H1 (cell line): ENCODE measurements around the gene HOXA10. TPM values are rescaled to one million over a fixed set of nuclear protein-coding genes. Genes with fewer than 3 reads are reported as not detected.

Experiments
- CTCF ChIA-PET: fragments of 300-600 bp; sonication (Branson Sonifier 250); formaldehyde crosslinking; loops from one replicate; lab custom pipeline; 2021; ENCODE audit not compliant: partially characterized antibody; lab: Charles Lee
- POLR2A ChIA-PET: fragments of 300-600 bp; sonication (Branson Sonifier 250); formaldehyde crosslinking; loops from one replicate; lab custom pipeline; 2021; ENCODE audit warnings: inconsistent platforms; ENCODE audit not compliant: partially characterized antibody; lab: Charles Lee
- DNase-seq, 2 experiments: peaks; one replicate each; pipeline versions ENCODE4 v3.0.0 to v3.0.0-alpha.2; 2010 to 2022; ENCODE audit warnings: low spot score in 2 of 2, low read depth in 1 of 2, mixed read lengths in 1 of 2
- FAIRE-seq: peaks from 2 replicates; lab custom pipeline; 2011; peaks lifted over from hg19 to GRCh38; lab: Jason Lieb, UNC
- H2AFZ ChIP-seq: 2 replicates; pipeline ENCODE4 v1.8.1; 2012; ENCODE audit warnings: low read length, inconsistent platforms
- H2AK5ac ChIP-seq: 2 replicates; pipeline ENCODE4 v1.6.1; 2013; ENCODE audit warnings: low read depth, low read length
- H2BK120ac ChIP-seq: replicated peaks from 2 replicates; pipeline ENCODE3; 2013; ENCODE audit warnings: low read depth, low read length, inconsistent platforms
- H2BK12ac ChIP-seq: 2 replicates; pipeline ENCODE4 v1.6.1; 2013; ENCODE audit warnings: low read depth, low read length
- H2BK15ac ChIP-seq: 2 replicates; pipeline ENCODE4 v1.6.1; 2013; ENCODE audit warnings: low read length
- H2BK20ac ChIP-seq: 2 replicates; pipeline ENCODE4 v1.6.1; 2013; ENCODE audit warnings: low read length
- H2BK5ac ChIP-seq: 2 replicates; pipeline ENCODE4 v1.6.1; 2013; ENCODE audit warnings: low read depth, low read length
- H3K14ac ChIP-seq: 2 replicates; pipeline ENCODE4 v1.6.1; 2013; ENCODE audit warnings: inconsistent platforms; ENCODE audit not compliant: insufficient read length
- H3K18ac ChIP-seq: 2 replicates; pipeline ENCODE4 v1.6.1; 2013; ENCODE audit warnings: low read length; ENCODE audit errors: extremely low read depth
- H3K23ac ChIP-seq: 2 replicates; pipeline ENCODE4 v1.6.1; 2013; ENCODE audit warnings: inconsistent platforms; ENCODE audit not compliant: insufficient read length
- H3K23me2 ChIP-seq: 2 replicates; pipeline ENCODE4 v1.6.1; 2013; ENCODE audit warnings: low read depth, low read length
- H3K27ac ChIP-seq: 2 replicates; pipeline ENCODE4 v1.6.1; 2011; ENCODE audit warnings: low read depth, low read length, inconsistent platforms
- H3K27me3 ChIP-seq, 4 experiments: replicated peaks in 1 of 4; 1 replicate in 1 of 4; 2 replicates in 3 of 4; pipeline versions ENCODE4 v1.6.1 to v1.8.1; 2011 to 2013; ENCODE audit warnings: low read length in 3 of 4, mild to moderate bottlenecking in 3 of 4, inconsistent platforms in 2 of 4, mixed read lengths in 2 of 4, moderate library complexity in 1 of 4; ENCODE audit not compliant: control insufficient read depth in 3 of 4, insufficient read depth in 3 of 4; ENCODE audit errors: extremely low read depth in 1 of 4
- H3K36me3 ChIP-seq, 4 experiments: 2 replicates each; pipeline versions ENCODE4 v1.6.1 to v1.8.1; 2011 to 2013; ENCODE audit warnings: mild to moderate bottlenecking in 4 of 4, low read length in 3 of 4, moderate library complexity in 2 of 4, control low read depth in 1 of 4, inconsistent platforms in 1 of 4; ENCODE audit not compliant: insufficient read depth in 4 of 4, control insufficient read depth in 2 of 4
- H3K4ac ChIP-seq: replicated peaks from 2 replicates; pipeline ENCODE3; 2013; ENCODE audit warnings: low read length, low read depth, mixed read lengths, inconsistent platforms; ENCODE audit not compliant: insufficient read length
- H3K4me1 ChIP-seq, 4 experiments: replicated peaks in 1 of 4; 1 replicate in 1 of 4; 2 replicates in 3 of 4; pipeline versions ENCODE4 v1.6.1 to v1.8.1; 2011 to 2013; ENCODE audit warnings: low read length in 3 of 4, inconsistent platforms in 2 of 4, mixed read lengths in 1 of 4; ENCODE audit not compliant: insufficient read depth in 4 of 4, control insufficient read depth in 3 of 4
- H3K4me2 ChIP-seq, 2 experiments: 2 replicates each; pipeline versions ENCODE4 v1.6.1 to v1.8.1; 2011 to 2013; ENCODE audit warnings: low read depth in 2 of 2, low read length in 2 of 2, control low read depth in 1 of 2, inconsistent platforms in 1 of 2, mild to moderate bottlenecking in 1 of 2; ENCODE audit not compliant: insufficient read depth in 1 of 2
- H3K4me3 ChIP-seq, 4 experiments: fragments of 200-600, 300-600 bp in 1 of 4; sonication (generic), shearing (Covaris generic), sonication (Bioruptor Twin) in 1 of 4; 2 replicates each; pipeline versions ENCODE4 v1.5.1 to v1.8.1; 2011 to 2016; ENCODE audit warnings: low read length in 4 of 4, low read depth in 3 of 4, control low read depth in 2 of 4, inconsistent platforms in 2 of 4, mild to moderate bottlenecking in 2 of 4, mixed read lengths in 1 of 4, moderate library complexity in 1 of 4; ENCODE audit not compliant: insufficient read depth in 2 of 4; ENCODE audit errors: extremely low read depth in 1 of 4
- H3K56ac ChIP-seq: replicated peaks from 2 replicates; pipeline ENCODE3; 2013; ENCODE audit warnings: low read depth, mild to moderate bottlenecking, mixed read lengths, low read length, inconsistent platforms; ENCODE audit not compliant: insufficient read length
- H3K79me1 ChIP-seq: 2 replicates; pipeline ENCODE4 v1.6.1; 2013; ENCODE audit warnings: low read depth, low read length, control low read depth
- H3K79me2 ChIP-seq, 2 experiments: 2 replicates each; pipeline versions ENCODE4 v1.6.1 to v1.8.1; 2012 to 2013; ENCODE audit warnings: low read length in 2 of 2, mild to moderate bottlenecking in 2 of 2, inconsistent platforms in 1 of 2; ENCODE audit not compliant: insufficient read depth in 2 of 2, control insufficient read depth in 1 of 2
- H3K9ac ChIP-seq, 4 experiments: replicated peaks in 1 of 4; 1 replicate in 1 of 4; 2 replicates in 3 of 4; pipeline versions ENCODE4 v1.6.1 to v1.8.1; 2011 to 2013; ENCODE audit warnings: low read depth in 3 of 4, low read length in 3 of 4, control low read depth in 2 of 4, mild to moderate bottlenecking in 2 of 4, moderate library complexity in 2 of 4, inconsistent platforms in 1 of 4; ENCODE audit errors: extremely low read depth in 1 of 4
- H3K9me3 ChIP-seq, 2 experiments: 2 replicates each; pipeline versions ENCODE4 v1.6.1 to v1.8.1; 2012 to 2013; ENCODE audit warnings: mild to moderate bottlenecking in 2 of 2, moderate library complexity in 2 of 2, control low read depth in 1 of 2, inconsistent platforms in 1 of 2, low read depth in 1 of 2, low read length in 1 of 2, mixed read lengths in 1 of 2; ENCODE audit not compliant: insufficient read depth in 2 of 2
- H4K20me1 ChIP-seq, 2 experiments: replicated peaks in 1 of 2; 2 replicates each; pipeline versions ENCODE3 to v1.8.1; 2011 to 2013; ENCODE audit warnings: inconsistent platforms in 2 of 2, low read length in 2 of 2, mild to moderate bottlenecking in 1 of 2; ENCODE audit not compliant: insufficient read depth in 2 of 2, control insufficient read depth in 1 of 2
- H4K5ac ChIP-seq: 2 replicates; pipeline ENCODE4 v1.6.1; 2013; ENCODE audit warnings: low read length, low read depth, mixed read lengths, inconsistent platforms; ENCODE audit not compliant: insufficient read length
- H4K8ac ChIP-seq: 2 replicates; pipeline ENCODE4 v1.8.0; 2013; ENCODE audit warnings: mild to moderate bottlenecking, moderate library complexity, low read length, inconsistent platforms; ENCODE audit not compliant: insufficient read depth; ENCODE audit errors: extremely low read depth
- H4K91ac ChIP-seq: replicated peaks from 2 replicates; pipeline ENCODE3; 2013; ENCODE audit warnings: low read length, mixed read lengths, inconsistent platforms; ENCODE audit not compliant: insufficient read length
- CHD1 ChIP-seq: IDR thresholded peaks from 2 replicates; pipeline ENCODE4 v1.6.1; 2012; ENCODE audit warnings: low read depth, low read length, improper control_type of control experiment
- GTF2F1 ChIP-seq: IDR thresholded peaks from 2 replicates; pipeline ENCODE4 v1.6.1; 2012; ENCODE audit warnings: low read depth, low read length, improper control_type of control experiment, borderline replicate concordance
- HDAC2 ChIP-seq, 2 experiments: fragments of 300-600 bp in 1 of 2; sonication (generic) in 1 of 2; IDR thresholded peaks; 2 replicates each; pipeline ENCODE4 v1.6.1; 2011 to 2012; ENCODE audit warnings: low read depth in 2 of 2, low read length in 2 of 2, mild to moderate bottlenecking in 2 of 2, moderate library complexity in 2 of 2, borderline replicate concordance in 1 of 2, inconsistent platforms in 1 of 2
- KDM1A ChIP-seq: fragments of 200-600, 300-600 bp; sonication (generic); IDR thresholded peaks from 2 replicates; pipeline ENCODE4 v1.7.1; 2016; ENCODE audit warnings: mild to moderate bottlenecking, low read length, borderline replicate concordance
- NANOG ChIP-seq: IDR thresholded peaks from 2 replicates; pipeline ENCODE4 v1.6.1; 2011; ENCODE audit warnings: low read length, low read depth, mild to moderate bottlenecking, inconsistent platforms; ENCODE audit not compliant: insufficient read depth, poor library complexity, severe bottlenecking
- RBBP5 ChIP-seq: IDR thresholded peaks from 2 replicates; pipeline ENCODE4 v1.7.1; 2012; ENCODE audit warnings: low read depth, mild to moderate bottlenecking, inconsistent platforms, low read length, moderate library complexity, borderline replicate concordance
- RNF2 ChIP-seq: fragments of 200-900, 300-1000 bp; sonication (generic); IDR thresholded peaks from 2 replicates; pipeline ENCODE4 v1.7.1; 2016; ENCODE audit warnings: borderline replicate concordance, low read depth, mild to moderate bottlenecking, antibody characterized with exemption, low read length; ENCODE audit not compliant: poor library complexity, severe bottlenecking; ENCODE audit errors: missing control alignments
- SUZ12 ChIP-seq: fragments of 200-600 bp; sonication (generic); IDR thresholded peaks from 2 replicates; pipeline ENCODE4 v1.6.1; 2012; ENCODE audit warnings: mild to moderate bottlenecking, inconsistent platforms, low read length, moderate library complexity, mixed read lengths
- USF2 ChIP-seq: IDR thresholded peaks from 2 replicates; pipeline ENCODE4 v1.6.1; 2011; ENCODE audit warnings: low read length, improper control_type of control experiment
- WGBS, 2 experiments: shearing (Covaris generic) in 1 of 2; methylation state at CpG; one replicate each; pipeline versions ENCODE4 v1.1.6 to v1.1.7; 2013 to 2015; ENCODE audit warnings: low lambda C conversion rate in 2 of 2, mixed read lengths in 2 of 2, inconsistent platforms in 1 of 2, low coverage in 1 of 2, missing lambda C conversion rate in 1 of 2; ENCODE audit not compliant: insufficient replicate concordance in 2 of 2, insufficient coverage in 1 of 2, insufficient read length in 1 of 2; ENCODE audit errors: extremely low coverage in 1 of 2, missing lambda C conversion rate in 1 of 2; 5-methylcytosine and 5-hydroxymethylcytosine counted together
- polyA plus RNA-seq, 7 experiments: library from polyadenylated mRNA; depleted of rRNA in 3 of 7; stranded (reverse) in 5 of 7; unstranded in 2 of 7; fragments of >200 nt in 5 of 7; fragments of 200-250 nt in 2 of 7; gene quantifications; 1 replicate in 5 of 7; 2 replicates in 1 of 7; 4 replicates in 1 of 7; pipeline versions ENCODE4 v1.2.1 to v1.2.3, GENCODE V29; 2011 to 2013; ENCODE audit warnings: missing spikeins in 2 of 7, mixed read lengths in 2 of 7
- total RNA-seq: library from RNA; stranded (reverse); fragmentation: NEBNext Ultra II Directional; extraction: Animal tissue kit (Norgen Biotek cat#: 25700); gene quantifications from 2 replicates; pipeline ENCODE4 v1.2.1, GENCODE V29; 2021

Gene HOXA10
- total and polyA plus RNA-seq, 2 of the 8 experiments (the other 6 are each of a cell fraction or from before 2014, with no cell fraction given) = not detected

GRCh38 chr7:27189997-27190748, 16.1 kb upstream of the HOXA10 start:
- H3K56ac ChIP-seq = no peak overlapping the region
- H3K9me3 ChIP-seq = peaks cover 0 to 3% of the 10 kb centered on the region in 2 experiments; a peak in 1 of 4 replicates
- no peaks in the 10 kb centered on the region for H3K23me2 ChIP-seq
- H3K9ac ChIP-seq = no peak overlapping the region
- no peak overlapping the region for H3K4me2 ChIP-seq
- no peak overlapping the region for H2BK120ac ChIP-seq
- 43% methylated on average over 7 of the region's 7 CpGs; no CpG with 5 or more reads in 1 of the 2 experiments for WGBS, 2 experiments
- DNase-seq (peak in 1 of 2 experiments; percentile 22), FAIRE-seq (no peak)
- CTCF ChIA-PET = interaction anchor here (0.5 to 9.1 kb wide), 11 partner anchors 9 to 830 kb away, joined by 3 to 64 read pairs (median 4); partner anchors contain the start of genes HOXA13 and HOXA5
- H3K18ac ChIP-seq = no peak overlapping the region
- no peak overlapping the region for H3K23ac ChIP-seq
- peaks cover 0 to 22% (median 16%) of the 10 kb centered on the region in 4 experiments; a peak in 5 of 7 replicates for H3K4me1 ChIP-seq
- no peaks in the 10 kb centered on the region for H3K79me1 ChIP-seq
- no peak overlapping the region for H3K14ac ChIP-seq
- H3K36me3 ChIP-seq = peaks cover 0 to 10% (median 0%) of the 10 kb centered on the region in 4 experiments; a peak in 1 of 8 replicates
- H3K4me3 ChIP-seq = no peak overlapping the region
- peaks cover 30 to 61% of the 10 kb centered on the region in 2 experiments for H4K20me1 ChIP-seq
- TF ChIP-seq RNF2 = peak; percentile 15
- no peak for TF ChIP-seq HDAC2 (IDR thresholded peaks at IDR 0.05; ENCODE audit: borderline replicate concordance in 1 of 2, low read depth in 2 of 2, low read length in 2 of 2)
- no peak for TF ChIP-seq USF2
- TF ChIP-seq NANOG = no peak
- no peak for TF ChIP-seq CHD1
- no peak for TF ChIP-seq GTF2F1
- TF ChIP-seq RBBP5 = no peak
- no peak for TF ChIP-seq SUZ12
- no peak for TF ChIP-seq KDM1A
- H2AK5ac ChIP-seq = no peak overlapping the region
- no peak overlapping the region for H2BK12ac ChIP-seq
- H2BK20ac ChIP-seq = no peak overlapping the region
- no peaks in the 10 kb centered on the region for H3K79me2 ChIP-seq
- no peak overlapping the region for H4K5ac ChIP-seq
- H2AFZ ChIP-seq = no peak overlapping the region
- no peak overlapping the region for H2BK5ac ChIP-seq
- no peak overlapping the region for H3K27ac ChIP-seq
- H2BK15ac ChIP-seq = no peak overlapping the region
- peaks cover 96 to 100% (median 98%) of the 10 kb centered on the region in 4 experiments for H3K27me3 ChIP-seq
- POLR2A ChIA-PET = no interaction called here
- no peak overlapping the region for H3K4ac ChIP-seq
- H4K91ac ChIP-seq = no peak overlapping the region
- H4K8ac ChIP-seq = no peak overlapping the region
